H1 (cell line): ENCODE data around the gene ERCC1.

Source experiments
- BCL11A ChIP-seq, 2 experiments: IDR thresholded peaks; one replicate each; pipeline ENCODE4 v1.6.1; 2011; ENCODE audit warnings: low read depth in 2 of 2, low read length in 2 of 2, mild to moderate bottlenecking in 2 of 2
- CBX5 ChIP-seq: fragments of 300-800, 300-1000 bp; sonication (generic); IDR thresholded peaks from 2 replicates; pipeline ENCODE4 v1.7.1; 2016; ENCODE audit warnings: antibody characterized with exemption, low read length, low read depth
- CREB1 ChIP-seq: IDR thresholded peaks from 2 replicates; pipeline ENCODE4 v1.6.1; 2012; ENCODE audit warnings: inconsistent platforms
- EP300 ChIP-seq, 2 experiments: IDR thresholded peaks; 1 replicate in 1 of 2; 2 replicates in 1 of 2; pipeline ENCODE4 v1.6.1; 2011 to 2012; ENCODE audit warnings: low read depth in 2 of 2, low read length in 2 of 2, mild to moderate bottlenecking in 2 of 2, borderline replicate concordance in 1 of 2, inconsistent platforms in 1 of 2, moderate library complexity in 1 of 2
- HDAC2 ChIP-seq, 2 experiments: fragments of 300-600 bp in 1 of 2; sonication (generic) in 1 of 2; IDR thresholded peaks; 2 replicates each; pipeline ENCODE4 v1.6.1; 2011 to 2012; ENCODE audit warnings: low read depth in 2 of 2, low read length in 2 of 2, mild to moderate bottlenecking in 2 of 2, moderate library complexity in 2 of 2, borderline replicate concordance in 1 of 2, inconsistent platforms in 1 of 2
- JUND ChIP-seq: IDR thresholded peaks from 2 replicates; pipeline ENCODE4 v1.6.1; 2011; ENCODE audit warnings: mild to moderate bottlenecking, improper control_type of control experiment, low read length
- POLR2A ChIP-seq, 2 experiments: IDR thresholded peaks; 1 replicate in 1 of 2; 2 replicates in 1 of 2; pipeline ENCODE4 v1.6.1; 2011; ENCODE audit warnings: low read depth in 2 of 2, low read length in 2 of 2, mild to moderate bottlenecking in 2 of 2; ENCODE audit errors: control extremely low read depth in 1 of 2
- RAD21 ChIP-seq, 2 experiments: IDR thresholded peaks in 1 of 2; conservative IDR thresholded peaks in 1 of 2; 2 replicates each; pipeline ENCODE4 v1.6.1; 2011; ENCODE audit warnings: low read depth in 2 of 2, low read length in 2 of 2, improper control_type of control experiment in 1 of 2, inconsistent platforms in 1 of 2, mild to moderate bottlenecking in 1 of 2, moderate library complexity in 1 of 2
- RBBP5 ChIP-seq: IDR thresholded peaks from 2 replicates; pipeline ENCODE4 v1.7.1; 2012; ENCODE audit warnings: low read depth, mild to moderate bottlenecking, inconsistent platforms, low read length, moderate library complexity, borderline replicate concordance
- TF ChIP-seq, protein P1 (sequence below), 3 experiments: IDR thresholded peaks; 1 replicate in 2 of 3; 2 replicates in 1 of 3; pipeline versions ENCODE4 v1.5.1 to v1.6.1; 2011; ENCODE audit warnings: low read length in 3 of 3, mild to moderate bottlenecking in 3 of 3, inconsistent platforms in 2 of 3, low read depth in 1 of 3, moderate library complexity in 1 of 3; ENCODE audit not compliant: insufficient read depth in 1 of 3; ENCODE audit errors: control extremely low read depth in 1 of 3
- TF ChIP-seq, protein P2 (sequence below): IDR thresholded peaks from 2 replicates; pipeline ENCODE4 v1.6.1; 2012; ENCODE audit warnings: low read length, inconsistent platforms
- TF ChIP-seq, protein P3 (sequence below): IDR thresholded peaks from 2 replicates; pipeline ENCODE4 v1.6.1; 2011; ENCODE audit warnings: low read length, improper control_type of control experiment

DNA sequence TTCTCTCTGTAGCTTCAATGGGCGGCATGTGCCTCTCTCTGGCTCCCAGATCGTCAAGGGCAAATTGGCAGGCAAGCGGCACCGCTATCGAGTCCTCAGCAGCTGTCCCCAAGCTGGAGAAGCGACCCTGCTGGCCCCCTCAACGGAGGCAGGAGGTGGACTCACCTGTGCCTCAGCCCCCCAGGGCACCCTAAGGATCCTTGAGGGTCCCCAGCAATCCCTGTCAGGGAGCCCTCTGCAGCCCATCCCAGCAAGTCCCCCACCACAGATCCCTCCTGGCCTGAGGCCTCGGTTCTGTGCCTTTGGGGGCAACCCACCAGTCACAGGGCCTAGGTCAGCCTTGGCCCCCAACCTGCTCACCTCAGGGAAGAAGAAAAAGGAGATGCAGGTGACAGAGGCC is 15.6 kb downstream of the ERCC1 start:
- TF ChIP-seq POLR2A (IDR thresholded peaks at IDR 0.05; ENCODE audit: control extremely low read depth in 1 of 2, low read depth in 2 of 2, low read length in 2 of 2): no peak
- TF ChIP-seq, protein P1, sequence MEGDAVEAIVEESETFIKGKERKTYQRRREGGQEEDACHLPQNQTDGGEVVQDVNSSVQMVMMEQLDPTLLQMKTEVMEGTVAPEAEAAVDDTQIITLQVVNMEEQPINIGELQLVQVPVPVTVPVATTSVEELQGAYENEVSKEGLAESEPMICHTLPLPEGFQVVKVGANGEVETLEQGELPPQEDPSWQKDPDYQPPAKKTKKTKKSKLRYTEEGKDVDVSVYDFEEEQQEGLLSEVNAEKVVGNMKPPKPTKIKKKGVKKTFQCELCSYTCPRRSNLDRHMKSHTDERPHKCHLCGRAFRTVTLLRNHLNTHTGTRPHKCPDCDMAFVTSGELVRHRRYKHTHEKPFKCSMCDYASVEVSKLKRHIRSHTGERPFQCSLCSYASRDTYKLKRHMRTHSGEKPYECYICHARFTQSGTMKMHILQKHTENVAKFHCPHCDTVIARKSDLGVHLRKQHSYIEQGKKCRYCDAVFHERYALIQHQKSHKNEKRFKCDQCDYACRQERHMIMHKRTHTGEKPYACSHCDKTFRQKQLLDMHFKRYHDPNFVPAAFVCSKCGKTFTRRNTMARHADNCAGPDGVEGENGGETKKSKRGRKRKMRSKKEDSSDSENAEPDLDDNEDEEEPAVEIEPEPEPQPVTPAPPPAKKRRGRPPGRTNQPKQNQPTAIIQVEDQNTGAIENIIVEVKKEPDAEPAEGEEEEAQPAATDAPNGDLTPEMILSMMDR (IDR thresholded peaks at IDR 0.05; ENCODE audit: control extremely low read depth in 1 of 3, insufficient read depth in 1 of 3, low read depth in 1 of 3, low read length in 3 of 3): no peak
- TF ChIP-seq EP300 (IDR thresholded peaks at IDR 0.05; ENCODE audit: borderline replicate concordance in 1 of 2, low read depth in 2 of 2, low read length in 2 of 2): no peak
- TF ChIP-seq CREB1: no peak
- no peak for TF ChIP-seq RAD21 (IDR thresholded peaks at IDR 0.05 in 1 of 2, conservative IDR thresholded peaks at IDR 0.05 in 1 of 2; ENCODE audit: low read depth in 2 of 2, low read length in 2 of 2)
- TF ChIP-seq BCL11A (IDR thresholded peaks at IDR 0.05; ENCODE audit: low read depth in 2 of 2, low read length in 2 of 2): no peak
- TF ChIP-seq, protein P2, sequence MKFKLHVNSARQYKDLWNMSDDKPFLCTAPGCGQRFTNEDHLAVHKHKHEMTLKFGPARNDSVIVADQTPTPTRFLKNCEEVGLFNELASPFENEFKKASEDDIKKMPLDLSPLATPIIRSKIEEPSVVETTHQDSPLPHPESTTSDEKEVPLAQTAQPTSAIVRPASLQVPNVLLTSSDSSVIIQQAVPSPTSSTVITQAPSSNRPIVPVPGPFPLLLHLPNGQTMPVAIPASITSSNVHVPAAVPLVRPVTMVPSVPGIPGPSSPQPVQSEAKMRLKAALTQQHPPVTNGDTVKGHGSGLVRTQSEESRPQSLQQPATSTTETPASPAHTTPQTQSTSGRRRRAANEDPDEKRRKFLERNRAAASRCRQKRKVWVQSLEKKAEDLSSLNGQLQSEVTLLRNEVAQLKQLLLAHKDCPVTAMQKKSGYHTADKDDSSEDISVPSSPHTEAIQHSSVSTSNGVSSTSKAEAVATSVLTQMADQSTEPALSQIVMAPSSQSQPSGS: no peak
- TF ChIP-seq HDAC2 (IDR thresholded peaks at IDR 0.05; ENCODE audit: borderline replicate concordance in 1 of 2, low read depth in 2 of 2, low read length in 2 of 2): no peak
- TF ChIP-seq RBBP5: no peak
- TF ChIP-seq, protein P3, sequence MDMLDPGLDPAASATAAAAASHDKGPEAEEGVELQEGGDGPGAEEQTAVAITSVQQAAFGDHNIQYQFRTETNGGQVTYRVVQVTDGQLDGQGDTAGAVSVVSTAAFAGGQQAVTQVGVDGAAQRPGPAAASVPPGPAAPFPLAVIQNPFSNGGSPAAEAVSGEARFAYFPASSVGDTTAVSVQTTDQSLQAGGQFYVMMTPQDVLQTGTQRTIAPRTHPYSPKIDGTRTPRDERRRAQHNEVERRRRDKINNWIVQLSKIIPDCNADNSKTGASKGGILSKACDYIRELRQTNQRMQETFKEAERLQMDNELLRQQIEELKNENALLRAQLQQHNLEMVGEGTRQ: no peak
- TF ChIP-seq JUND: no peak
- no peak for TF ChIP-seq CBX5
